SK-N-MC (cell line): Measurements from ENCODE around the gene CARD11.

ENCODE experiments used
- EZH2 ChIP-seq: fragments of 200-600 bp; sonication (generic); IDR thresholded peaks from one replicate; pipeline ENCODE4 v1.6.1; 2017; ENCODE audit warnings: antibody characterized with exemption
- FOXP2 ChIP-seq: optimal IDR thresholded peaks from 2 replicates; pipeline ENCODE3; 2011; ENCODE audit warnings: mild to moderate bottlenecking, moderate library complexity; ENCODE audit not compliant: insufficient read depth; ENCODE audit errors: extremely low read length, control extremely low read depth
- POLR2AphosphoS5 ChIP-seq: IDR thresholded peaks from 2 replicates; pipeline ENCODE4 v1.6.1; 2012; ENCODE audit warnings: mild to moderate bottlenecking, low read depth, low read length, borderline replicate concordance

DNA sequence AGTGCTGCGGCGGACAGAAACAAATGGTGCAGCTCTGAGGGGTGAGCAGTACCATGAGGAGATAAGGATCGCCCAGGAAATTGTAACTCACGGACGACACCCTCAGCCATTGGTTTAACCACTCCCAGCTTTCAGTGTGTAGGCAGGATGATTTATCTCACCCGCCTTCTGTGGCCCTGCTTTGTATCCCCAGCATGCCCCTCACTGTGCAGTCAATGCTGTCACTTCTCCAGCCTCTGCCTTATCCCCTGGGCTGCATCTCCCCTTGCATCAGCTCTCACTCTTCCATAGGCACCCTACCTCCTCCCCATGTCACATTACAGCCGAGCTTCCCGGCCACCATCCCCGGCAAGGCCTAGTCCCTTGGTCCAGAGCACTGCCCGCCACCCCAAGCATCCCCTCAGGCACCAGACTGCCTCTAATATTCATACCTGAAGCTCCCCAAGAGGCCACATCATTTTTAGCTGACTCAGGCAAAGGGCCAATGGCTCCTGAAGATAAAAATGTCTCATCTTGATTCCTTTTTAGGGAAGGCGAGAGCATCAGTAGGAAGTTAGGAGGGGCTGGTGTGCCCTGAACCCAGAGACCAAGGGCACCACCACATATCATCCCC is 77.1 kb downstream of the CARD11 start:
- TF ChIP-seq POLR2AphosphoS5 (no peak), EZH2 (no peak), FOXP2 (no peak)
